ENCODE data around the gene ETV6. TPM values are rescaled to one million over a fixed set of nuclear protein-coding genes. Genes with fewer than 3 reads are reported as not detected.

The ETV6 gene
- total RNA-seq, 2 donors from 2014 or later: 17.5 to 17.9 TPM

- Histone ChIP-seq H3K9me3 (no peaks in the 10 kb centered on the region), H3K36me3 (replicated peaks in 1 of 2; ENCODE audit: insufficient read depth in 1 of 2, low read depth in 2 of 2) (no peaks in the 10 kb centered on the region), H3K27me3 (no peaks in the 10 kb centered on the region), H3K4me1 (peaks cover 59% of the 10 kb centered on the region), H3K27ac (peak overlapping the region in 3 of 4 donors; percentile 80 to 87 (median 85)), H3K4me3 (no peak overlapping the region)
- intact Hi-C loops (cut with DNase I): no loop called here
- ATAC-seq (no peak), DNase-seq (no peak)
- 84 to 92% methylated on average over 8 of the region's 8 CpGs for WGBS, 2 donors
- no peak for TF ChIP-seq CTCF (IDR thresholded peaks at IDR 0.05)
- no peak for TF ChIP-seq POLR2A (IDR thresholded peaks at IDR 0.05)
These were observed 54.6 kb downstream of the ETV6 start for GRCh38 chr12:11704089-11704488.

- peak overlapping the region; percentile 62 to 87 (median 82) for H3K27ac ChIP-seq
- ATAC-seq: peak; percentile 76
These were observed 55.5 kb downstream of the ETV6 start for GRCh38 chr12:11705010-11705409.

GRCh38 chr12:11706509-11707379 lies 57.3 kb downstream of the ETV6 start:
- Histone ChIP-seq H3K36me3 (replicated peaks in 1 of 2; ENCODE audit: insufficient read depth in 1 of 2, low read depth in 2 of 2) (no peaks in the 10 kb centered on the region), H3K27me3 (no peaks in the 10 kb centered on the region), H3K9me3 (no peaks in the 10 kb centered on the region), H3K27ac (peak overlapping the region; percentile 77 to 87 (median 82)), H3K4me3 (no peak overlapping the region), H3K4me1 (peaks cover 61% of the 10 kb centered on the region)
- intact Hi-C loops (cut with DNase I): no loop called here
- no peak for TF ChIP-seq CTCF (IDR thresholded peaks at IDR 0.05)
- no peak for TF ChIP-seq POLR2A (IDR thresholded peaks at IDR 0.05)
- ATAC-seq: peak; percentile 45
- peak in 3 of 4 donors; percentile 41 to 63 (median 53) for DNase-seq
- WGBS, 2 donors: 22% methylated on average over 10 of the region's 10 CpGs

More at GRCh38 chr12:11705010-11705409, 55.5 kb downstream of the ETV6 start:
- peak; percentile 42 to 74 (median 52) for DNase-seq
- Histone ChIP-seq H3K4me3 (no peak overlapping the region), H3K36me3 (replicated peaks in 1 of 2; ENCODE audit: insufficient read depth in 1 of 2, low read depth in 2 of 2) (no peaks in the 10 kb centered on the region), H3K4me1 (peaks cover 55% of the 10 kb centered on the region), H3K9me3 (no peaks in the 10 kb centered on the region), H3K27me3 (no peaks in the 10 kb centered on the region)
- intact Hi-C loops (cut with DNase I): no loop called here
- no peak for TF ChIP-seq CTCF (IDR thresholded peaks at IDR 0.05)
- TF ChIP-seq POLR2A (IDR thresholded peaks at IDR 0.05): no peak
- 19 to 26% methylated on average over 7 of the region's 7 CpGs for WGBS, 2 donors

- intact Hi-C loops (cut with DNase I): no loop called here
- TF ChIP-seq CTCF (IDR thresholded peaks at IDR 0.05): no peak
- no peak overlapping the region for H3K4me3 ChIP-seq
- DNase-seq (peak; percentile 86 to 91 (median 88)), ATAC-seq (peak; percentile 76)
- H3K36me3 ChIP-seq (replicated peaks in 1 of 2; ENCODE audit: insufficient read depth in 1 of 2, low read depth in 2 of 2): no peaks in the 10 kb centered on the region
- no peaks in the 10 kb centered on the region for H3K9me3 ChIP-seq
- WGBS, 2 donors: 5% methylated on average over 7 of the region's 7 CpGs
- peak overlapping the region; percentile 77 to 87 (median 82) for H3K27ac ChIP-seq
- H3K27me3 ChIP-seq: no peaks in the 10 kb centered on the region
- peaks cover 56% of the 10 kb centered on the region for H3K4me1 ChIP-seq
These were observed 58.1 kb downstream of the ETV6 start for GRCh38 chr12:11707535-11707934.
